Endothelial cell of umbilical vein (primary cell): ENCODE data around the gene MCF2L. TPM values are rescaled to one million over a fixed set of nuclear protein-coding genes. Genes with fewer than 3 reads are reported as not detected.

Experiments used
- BruUV-seq: library from RNA; stranded (reverse); fragments of 400-500 nt; replicated peaks from 2 replicates; lab custom pipeline; 2021; lab: Mats Ljungman, UMichigan
- CTCF ChIA-PET: fragments of 300-600, 350-600 bp; sonication (Branson Sonifier 250); formaldehyde crosslinking; loops from one replicate; lab custom pipeline; 2021; ENCODE audit warnings: antibody characterized with exemption, inconsistent platforms; lab: Charles Lee
- POLR2A ChIA-PET: fragments of 300-600, 350-600 bp; sonication (Branson Sonifier 250); formaldehyde crosslinking; loops from one replicate; lab custom pipeline; 2021; ENCODE audit warnings: antibody characterized with exemption, inconsistent platforms; lab: Charles Lee
- DNase-seq: peaks from one replicate; pipeline ENCODE4 v3.0.0-alpha.2; 2011; ENCODE audit warnings: low read depth, low spot score
- FAIRE-seq: peaks from 2 replicates; lab custom pipeline; 2011; peaks lifted over from hg19 to GRCh38; lab: Jason Lieb, UNC
- H2AFZ ChIP-seq: 2 replicates; pipeline ENCODE4 v1.6.0; 2012; ENCODE audit warnings: low read depth, low read length, control low read depth, inconsistent platforms
- H3K27ac ChIP-seq: 2 replicates; pipeline ENCODE4 v1.5.1; 2011; ENCODE audit warnings: low read depth, mild to moderate bottlenecking, control low read depth, low read length, moderate library complexity; ENCODE audit not compliant: insufficient read depth
- H3K27me3 ChIP-seq, 2 experiments: 2 replicates each; pipeline versions ENCODE4 v1.6.0 to v1.6.1; 2011; ENCODE audit warnings: low read length in 2 of 2, mixed read lengths in 1 of 2; ENCODE audit not compliant: control insufficient read depth in 2 of 2, insufficient read depth in 2 of 2
- H3K36me3 ChIP-seq, 2 experiments: 2 replicates in 1 of 2; 3 replicates in 1 of 2; pipeline ENCODE4 v1.5.1; 2011; ENCODE audit warnings: low read length in 2 of 2, mild to moderate bottlenecking in 1 of 2, moderate library complexity in 1 of 2; ENCODE audit not compliant: control insufficient read depth in 2 of 2, insufficient read depth in 2 of 2; ENCODE audit errors: extremely low read depth in 1 of 2
- H3K4me1 ChIP-seq: 3 replicates; pipeline ENCODE4 v1.5.1; 2011; ENCODE audit warnings: mild to moderate bottlenecking, low read length; ENCODE audit not compliant: control insufficient read depth, insufficient read depth; ENCODE audit errors: extremely low read depth
- H3K4me2 ChIP-seq: 2 replicates; pipeline ENCODE4 v1.6.1; 2011; ENCODE audit warnings: low read length, control low read depth, mixed read lengths; ENCODE audit not compliant: insufficient read depth
- H3K4me3 ChIP-seq, 3 experiments: fragments of 200-600 bp in 1 of 3; sonication (generic), shearing (Covaris generic) in 1 of 3; replicated peaks in 1 of 3; 2 replicates each; pipeline ENCODE4 v1.5.1; 2011 to 2016; ENCODE audit warnings: control low read depth in 3 of 3, low read length in 3 of 3, mild to moderate bottlenecking in 2 of 3, inconsistent platforms in 1 of 3, low read depth in 1 of 3, moderate library complexity in 1 of 3; ENCODE audit not compliant: insufficient read depth in 1 of 3
- H3K79me2 ChIP-seq: 2 replicates; pipeline ENCODE4 v1.6.0; 2012; ENCODE audit warnings: low read length, inconsistent platforms; ENCODE audit not compliant: control insufficient read depth, insufficient read depth
- H3K9ac ChIP-seq: replicated peaks from 2 replicates; pipeline ENCODE3; 2011; ENCODE audit warnings: low read length, control low read depth; ENCODE audit not compliant: insufficient read depth; ENCODE audit errors: extremely low read depth
- H3K9me1 ChIP-seq: replicated peaks from 3 replicates; pipeline ENCODE4 v1.6.0; 2011; ENCODE audit warnings: mild to moderate bottlenecking, low read length; ENCODE audit not compliant: control insufficient read depth, insufficient read depth; ENCODE audit errors: extremely low read depth
- H3K9me3 ChIP-seq: replicated peaks from 2 replicates; pipeline ENCODE4 v1.5.1; 2012; ENCODE audit warnings: low read length, inconsistent platforms; ENCODE audit not compliant: control insufficient read depth, insufficient read depth
- H4K20me1 ChIP-seq: replicated peaks from 2 replicates; pipeline ENCODE3; 2011; ENCODE audit warnings: mild to moderate bottlenecking, low read length; ENCODE audit not compliant: control insufficient read depth, insufficient read depth; ENCODE audit errors: extremely low read depth
- EZH2 ChIP-seq: IDR thresholded peaks from 2 replicates; pipeline ENCODE4 v1.6.1; 2012; ENCODE audit warnings: borderline replicate concordance, low read depth, mild to moderate bottlenecking, moderate library complexity, low read length, inconsistent platforms; ENCODE audit not compliant: severe bottlenecking
- FOS ChIP-seq: IDR thresholded peaks from 2 replicates; pipeline ENCODE4 v1.6.1; 2011; ENCODE audit warnings: mild to moderate bottlenecking, low read length, moderate library complexity, borderline replicate concordance; ENCODE audit not compliant: insufficient read depth
- GATA2 ChIP-seq: IDR thresholded peaks from 2 replicates; pipeline ENCODE4 v1.7.0; 2011; ENCODE audit warnings: low read depth, mild to moderate bottlenecking, moderate library complexity, mixed read lengths, low read length; ENCODE audit not compliant: insufficient read length, insufficient read depth
- JUN ChIP-seq: IDR thresholded peaks from 2 replicates; pipeline ENCODE4 v1.6.1; 2011; ENCODE audit warnings: borderline replicate concordance, low read depth; ENCODE audit not compliant: insufficient read length, insufficient read depth
- MYC ChIP-seq: IDR thresholded peaks from one replicate; pipeline ENCODE4 v1.6.1; 2011; ENCODE audit warnings: mild to moderate bottlenecking, low read depth, low read length
- POLR2A ChIP-seq: IDR thresholded peaks from 2 replicates; pipeline ENCODE4 v1.6.1; 2012; ENCODE audit warnings: low read depth, mild to moderate bottlenecking, control low read depth, low read length
- POLR2AphosphoS5 ChIP-seq: IDR thresholded peaks from 2 replicates; pipeline ENCODE4 v1.6.1; 2012; ENCODE audit warnings: low read depth, mild to moderate bottlenecking, control low read depth, low read length, moderate library complexity; ENCODE audit not compliant: insufficient read depth
- dilution Hi-C: fragments of 300-500 bp; cut with MboI; formaldehyde crosslinking; loops from one replicate; pipeline ENCODE4 v1.15.0; 2019; ENCODE audit warnings: low sequenced_read_pairs; ENCODE audit not compliant: extremely low pct_ligation_motif_present
- intact Hi-C: fragments of 100-400 bp; cut with micrococcal nuclease; formaldehyde crosslinking; loops from one replicate; pipeline ENCODE4 v1.10.0; 2022
- polyA plus RNA-seq, 4 experiments: library from polyadenylated mRNA; depleted of rRNA in 3 of 4; stranded (reverse) in 3 of 4; unstranded in 1 of 4; fragments of >200 nt; gene quantifications; 2 replicates each; pipeline versions ENCODE4 v1.2.1 to v1.2.3, GENCODE V29; 2011 to 2012; ENCODE audit warnings: missing spikeins in 1 of 4
- total RNA-seq: library from RNA; stranded (reverse); gene quantifications from 2 replicates; pipeline ENCODE4 v1.2.3, GENCODE V29; 2021
- TF ChIP-seq, protein P1 (sequence below): IDR thresholded peaks from 2 replicates; pipeline ENCODE4 v1.6.1; 2011; ENCODE audit not compliant: insufficient read depth, insufficient read length
- TF ChIP-seq, protein P2 (sequence below), 2 donors: IDR thresholded peaks; 1 replicate in 1 of 2; 2 replicates in 1 of 2; pipeline ENCODE4 v1.5.1; 2011; ENCODE audit warnings: low read length in 2 of 2, mild to moderate bottlenecking in 2 of 2, moderate library complexity in 2 of 2, control low read depth in 1 of 2, inconsistent platforms in 1 of 2, low read depth in 1 of 2; ENCODE audit not compliant: insufficient read depth in 1 of 2; ENCODE audit errors: extremely low read depth in 1 of 2

MCF2L gene
- total and polyA plus RNA-seq, 2 donors (not counting 3 experiments of a cell fraction or from before 2014, with no cell fraction given), result 0.33 to 0.58 TPM

GRCh38 chr13:113105921-113106452, 137.0 kb downstream of the MCF2L start:
- Histone ChIP-seq H3K4me2 (no peak overlapping the region), H3K36me3 (no peaks in the 10 kb centered on the region), H3K27ac (no peak overlapping the region), H4K20me1 (no peaks in the 10 kb centered on the region), H3K27me3 (peaks cover 11 to 19% of the 10 kb centered on the region in 2 experiments), H3K79me2 (no peaks in the 10 kb centered on the region), H3K9me3 (no peaks in the 10 kb centered on the region), H2AFZ (no peak overlapping the region), H3K9ac (no peak overlapping the region), H3K9me1 (no peaks in the 10 kb centered on the region), H3K4me3 (no peak overlapping the region), H3K4me1 (no peaks in the 10 kb centered on the region)
- ChIA-PET CTCF (no interaction called here), POLR2A (no interaction called here)
- no peak for TF ChIP-seq JUN
- no peak for TF ChIP-seq POLR2A
- TF ChIP-seq MYC, result no peak
- no peak for TF ChIP-seq FOS
- TF ChIP-seq, protein P1, sequence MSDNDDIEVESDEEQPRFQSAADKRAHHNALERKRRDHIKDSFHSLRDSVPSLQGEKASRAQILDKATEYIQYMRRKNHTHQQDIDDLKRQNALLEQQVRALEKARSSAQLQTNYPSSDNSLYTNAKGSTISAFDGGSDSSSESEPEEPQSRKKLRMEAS, result no peak
- no peak for TF ChIP-seq POLR2AphosphoS5
- TF ChIP-seq, protein P2, sequence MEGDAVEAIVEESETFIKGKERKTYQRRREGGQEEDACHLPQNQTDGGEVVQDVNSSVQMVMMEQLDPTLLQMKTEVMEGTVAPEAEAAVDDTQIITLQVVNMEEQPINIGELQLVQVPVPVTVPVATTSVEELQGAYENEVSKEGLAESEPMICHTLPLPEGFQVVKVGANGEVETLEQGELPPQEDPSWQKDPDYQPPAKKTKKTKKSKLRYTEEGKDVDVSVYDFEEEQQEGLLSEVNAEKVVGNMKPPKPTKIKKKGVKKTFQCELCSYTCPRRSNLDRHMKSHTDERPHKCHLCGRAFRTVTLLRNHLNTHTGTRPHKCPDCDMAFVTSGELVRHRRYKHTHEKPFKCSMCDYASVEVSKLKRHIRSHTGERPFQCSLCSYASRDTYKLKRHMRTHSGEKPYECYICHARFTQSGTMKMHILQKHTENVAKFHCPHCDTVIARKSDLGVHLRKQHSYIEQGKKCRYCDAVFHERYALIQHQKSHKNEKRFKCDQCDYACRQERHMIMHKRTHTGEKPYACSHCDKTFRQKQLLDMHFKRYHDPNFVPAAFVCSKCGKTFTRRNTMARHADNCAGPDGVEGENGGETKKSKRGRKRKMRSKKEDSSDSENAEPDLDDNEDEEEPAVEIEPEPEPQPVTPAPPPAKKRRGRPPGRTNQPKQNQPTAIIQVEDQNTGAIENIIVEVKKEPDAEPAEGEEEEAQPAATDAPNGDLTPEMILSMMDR (IDR thresholded peaks at IDR 0.05; ENCODE audit: extremely low read depth in 1 of 2, insufficient read depth in 1 of 2, low read depth in 1 of 2, low read length in 2 of 2), result no peak
- no peak for TF ChIP-seq EZH2
- no peak for TF ChIP-seq GATA2
- FAIRE-seq, result no peak
- no TSS peak for BruUV-seq
- no peak for DNase-seq
- dilution Hi-C loops (no loop called here), intact Hi-C loops (no loop called here)
